Sigmoid colon (tissue), 7 donors: ENCODE measurements around the gene F10. TPM values are rescaled to one million over a fixed set of nuclear protein-coding genes. Genes with fewer than 3 reads are reported as not detected.

Experiments
- DNase-seq: peaks from one replicate; pipeline ENCODE4 v3.0.0-alpha.2; 2019
- H3K27ac ChIP-seq, 4 donors: fragments of 200-600 bp; sonication (generic); one replicate each; pipeline ENCODE4 v1.5.1; 2016 to 2019; ENCODE audit warnings: mild to moderate bottlenecking in 1 of 4
- H3K27me3 ChIP-seq, 3 donors: fragments of 200-600 bp; sonication (generic); one replicate each; pipeline ENCODE4 v1.5.1; 2019; ENCODE audit warnings: mild to moderate bottlenecking in 1 of 3
- H3K36me3 ChIP-seq, 4 donors: fragments of 200-600 bp; sonication (generic); one replicate each; pipeline ENCODE4 v1.5.1; 2016 to 2019
- H3K4me1 ChIP-seq, 4 donors: fragments of 200-600 bp; sonication (generic); one replicate each; pipeline ENCODE4 v1.5.1; 2017 to 2019
- H3K4me3 ChIP-seq, 4 donors: fragments of 200-600 bp; sonication (generic); one replicate each; pipeline ENCODE4 v1.5.1; 2017 to 2019; ENCODE audit warnings: mild to moderate bottlenecking in 2 of 4, moderate library complexity in 1 of 4
- H3K9me3 ChIP-seq, 4 donors: fragments of 200-600 bp in 3 of 4; sonication (generic) in 3 of 4; one replicate each; pipeline versions ENCODE4 v1.5.1 to v1.6.1; 2013 to 2019
- CTCF ChIP-seq, 4 experiments: fragments of 450-650 bp in 3 of 4; fragments of 200-600 bp in 1 of 4; IDR thresholded peaks; one replicate each; pipeline ENCODE4 v1.5.1; 2016 to 2019; ENCODE audit warnings: antibody characterized with exemption in 4 of 4, mild to moderate bottlenecking in 3 of 4, moderate library complexity in 2 of 4
- EP300 ChIP-seq, 4 donors: sonication (generic); formaldehyde crosslinking; IDR thresholded peaks; one replicate each; pipeline ENCODE4 v1.6.1; 2017; ENCODE audit warnings: antibody characterized with exemption in 4 of 4
- POLR2A ChIP-seq, 2 donors: fragments of 450-650 bp; IDR thresholded peaks; one replicate each; pipeline ENCODE4 v1.6.1; 2016; ENCODE audit warnings: antibody characterized with exemption in 2 of 2, mild to moderate bottlenecking in 2 of 2, moderate library complexity in 2 of 2
- POLR2AphosphoS5 ChIP-seq, 4 donors: sonication (generic); formaldehyde crosslinking; IDR thresholded peaks; one replicate each; pipeline ENCODE4 v1.6.1; 2017; ENCODE audit warnings: antibody characterized with exemption in 4 of 4
- WGBS, 2 donors: extraction: QIAGEN DNeasy Blood & Tissue Kit; methylation state at CpG; one replicate each; pipeline ENCODE4 v1.1.7; 2013; 5-methylcytosine and 5-hydroxymethylcytosine counted together
- intact Hi-C: fragments of 100-400 bp; cut with DNase I; formaldehyde crosslinking; loops from one replicate; pipeline ENCODE4 v1.15.1; 2023
- polyA plus RNA-seq, 3 donors: library from polyadenylated mRNA; stranded (reverse); fragments of 200-250 nt; gene quantifications; one replicate each; pipeline ENCODE4 v1.2.3, GENCODE V29; 2013
- total RNA-seq, 4 donors: library from RNA; depleted of rRNA; stranded (reverse); fragments of >200 nt; gene quantifications; one replicate each; pipeline ENCODE4 v1.1.0, GENCODE V29; 2016
- donor health status: healthy with polysubstance abuse.
- donor health status: Bipolar disorder and iron deficiency.
- donor health status: healthy.

F10 gene
- total and polyA plus RNA-seq, 7 donors: 2.4 to 10.0 (median 4.9) TPM; not detected in 1

DNA sequence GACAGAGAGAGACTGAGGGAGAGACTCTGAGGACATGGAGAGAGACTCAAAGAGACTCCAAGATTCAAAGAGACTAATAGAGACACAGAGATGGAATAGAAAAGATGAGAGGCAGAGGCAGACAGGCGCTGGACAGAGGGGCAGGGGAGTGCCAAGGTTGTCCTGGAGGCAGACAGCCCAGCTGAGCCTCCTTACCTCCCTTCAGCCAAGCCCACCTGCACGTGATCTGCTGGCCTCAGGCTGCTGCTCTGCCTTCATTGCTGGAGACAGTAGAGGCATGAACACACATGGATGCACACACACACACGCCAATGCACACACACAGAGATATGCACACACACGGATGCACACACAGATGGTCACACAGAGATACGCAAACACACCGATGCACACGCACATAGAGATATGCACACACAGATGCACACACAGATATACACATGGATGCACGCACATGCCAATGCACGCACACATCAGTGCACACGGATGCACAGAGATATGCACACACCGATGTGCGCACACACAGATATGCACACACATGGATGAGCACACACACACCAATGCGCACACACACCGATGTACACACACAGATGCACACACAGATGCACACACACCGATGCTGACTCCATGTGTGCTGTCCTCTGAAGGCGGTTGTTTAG, 3.3 kb upstream of the F10 start:
- no peak for DNase-seq
- Histone ChIP-seq H3K4me1 (no peaks in the 10 kb centered on the region), H3K27ac (no peak overlapping the region), H3K27me3 (no peaks in the 10 kb centered on the region), H3K4me3 (no peak overlapping the region), H3K36me3 (no peaks in the 10 kb centered on the region), H3K9me3 (no peaks in the 10 kb centered on the region)
- intact Hi-C loops: no loop called here
- TF ChIP-seq CTCF (IDR thresholded peaks at IDR 0.05): no peak
- TF ChIP-seq EP300 (IDR thresholded peaks at IDR 0.05): no peak
- TF ChIP-seq POLR2A (IDR thresholded peaks at IDR 0.05): no peak
- no peak for TF ChIP-seq POLR2AphosphoS5 (IDR thresholded peaks at IDR 0.05)
- WGBS, 2 donors: 84 to 89% methylated on average over 16 of the region's 16 CpGs

DNA sequence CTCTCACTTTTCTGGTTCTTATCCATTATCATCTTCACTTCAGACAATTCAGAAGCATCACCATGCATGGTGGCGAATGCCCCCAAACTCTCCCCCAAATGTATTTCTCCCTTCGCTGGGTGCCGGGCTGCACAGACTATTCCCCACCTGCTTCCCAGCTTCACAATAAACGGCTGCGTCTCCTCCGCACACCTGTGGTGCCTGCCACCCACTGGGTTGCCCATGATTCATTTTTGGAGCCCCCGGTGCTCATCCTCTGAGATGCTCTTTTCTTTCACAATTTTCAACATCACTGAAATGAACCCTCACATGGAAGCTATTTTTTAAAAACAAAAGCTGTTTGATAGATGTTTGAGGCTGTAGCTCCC, 2.8 kb upstream of the F10 start:
- intact Hi-C loops: no loop called here
- no peaks in the 10 kb centered on the region for H3K4me1 ChIP-seq
- H3K36me3 ChIP-seq: no peaks in the 10 kb centered on the region
- WGBS, 2 donors: 90 to 92% methylated on average over 7 of the region's 7 CpGs
- no peak overlapping the region for H3K4me3 ChIP-seq
- H3K9me3 ChIP-seq: no peaks in the 10 kb centered on the region
- H3K27me3 ChIP-seq: no peaks in the 10 kb centered on the region
- TF ChIP-seq EP300 (IDR thresholded peaks at IDR 0.05) (no peak), POLR2A (IDR thresholded peaks at IDR 0.05) (no peak), CTCF (IDR thresholded peaks at IDR 0.05) (no peak), POLR2AphosphoS5 (IDR thresholded peaks at IDR 0.05) (no peak)
- H3K27ac ChIP-seq: no peak overlapping the region
- no peak for DNase-seq

GRCh38 chr13:113120300-113121182, 2.1 kb upstream of the F10 start:
- TF ChIP-seq POLR2A (IDR thresholded peaks at IDR 0.05) (no peak), EP300 (IDR thresholded peaks at IDR 0.05) (no peak), POLR2AphosphoS5 (IDR thresholded peaks at IDR 0.05) (no peak), CTCF (IDR thresholded peaks at IDR 0.05) (no peak)
- no peak overlapping the region for H3K27ac ChIP-seq
- no peak for DNase-seq
- H3K4me3 ChIP-seq: no peak overlapping the region
- WGBS, 2 donors: 74 to 84% methylated on average over 19 of the region's 19 CpGs
- H3K4me1 ChIP-seq: no peaks in the 10 kb centered on the region
- no peaks in the 10 kb centered on the region for H3K27me3 ChIP-seq
- intact Hi-C loops: no loop called here
- no peaks in the 10 kb centered on the region for H3K9me3 ChIP-seq
- no peaks in the 10 kb centered on the region for H3K36me3 ChIP-seq

DNA sequence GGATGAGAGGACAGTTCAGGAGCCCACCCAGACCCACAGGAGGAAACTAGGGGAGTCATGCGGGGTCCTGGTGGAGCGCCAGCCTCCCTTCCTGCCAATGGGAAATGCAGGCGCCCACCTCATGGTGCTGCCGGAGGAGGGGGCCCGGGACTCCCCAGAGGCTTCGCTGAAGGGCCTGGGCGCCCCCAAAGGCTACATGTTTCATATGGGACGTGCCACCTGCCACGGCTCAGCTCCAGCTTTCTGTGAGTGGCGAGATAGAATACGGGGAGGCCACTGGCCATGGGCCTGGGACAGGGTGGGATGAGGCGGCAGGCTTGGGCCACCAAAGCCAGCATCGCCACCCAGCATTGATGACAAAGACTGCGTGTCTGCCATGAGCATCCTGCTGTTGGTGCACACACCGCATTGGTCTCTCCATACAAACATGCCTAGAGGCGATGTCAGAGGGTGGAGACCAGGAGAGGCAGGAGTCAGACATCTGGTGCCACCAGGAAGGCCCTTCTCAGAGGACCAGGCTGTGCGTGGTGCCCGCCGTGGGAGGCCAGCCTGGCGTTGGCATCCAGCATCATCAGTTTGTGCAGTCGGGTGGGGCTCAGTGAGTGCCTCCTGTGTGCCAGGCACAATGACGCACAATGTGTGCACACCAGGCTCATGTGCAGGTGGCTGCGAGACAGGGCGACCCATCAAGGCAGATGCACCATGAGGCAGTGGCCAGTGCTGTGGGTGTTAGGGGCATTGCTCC, 1.2 kb upstream of the F10 start:
- TF ChIP-seq CTCF (IDR thresholded peaks at IDR 0.05) (no peak), POLR2A (IDR thresholded peaks at IDR 0.05) (no peak), POLR2AphosphoS5 (IDR thresholded peaks at IDR 0.05) (no peak)
- Histone ChIP-seq H3K9me3 (no peaks in the 10 kb centered on the region), H3K4me3 (no peak overlapping the region), H3K4me1 (no peaks in the 10 kb centered on the region), H3K36me3 (no peaks in the 10 kb centered on the region), H3K27me3 (no peaks in the 10 kb centered on the region), H3K27ac (no peak overlapping the region)
- intact Hi-C loops: no loop called here
- no peak for DNase-seq
- WGBS, 2 donors: 84 to 94% methylated on average over 24 of the region's 24 CpGs
